Stimulated activated CD4-positive, alpha-beta T cell treated with anti-CD3 and anti-CD28 coated beads, Interleukin-4, amount 100 ng/mL, for 1 hour (primary cell): ENCODE measurements around the gene SCLY.
"Not testable (repeated sequence)": the region's sequence is repeated elsewhere in the genome, so short reads cannot be mapped to it uniquely, and the experiment has no call there.

Source experiments
- DNase-seq: peaks from one replicate; pipeline ENCODE4 v3.0.0-alpha.2; 2020

The SCLY gene

GRCh38 chr2:238114851-238115660 is 54.3 kb downstream of the SCLY start:
- DNase-seq: peak; percentile 1

GRCh38 chr2:238115709-238116108 is 54.9 kb downstream of the SCLY start:
- not testable (repeated sequence) for DNase-seq

GRCh38 chr2:238116298-238117198 is 55.7 kb downstream of the SCLY start:
- DNase-seq: no peak

- no peak for DNase-seq
Observed at GRCh38 chr2:238117199-238118154, 56.7 kb downstream of the SCLY start.

GRCh38 chr2:238119756-238120462 is 59.1 kb downstream of the SCLY start:
- no peak for DNase-seq

- DNase-seq: no peak
Observed at GRCh38 chr2:238120463-238121298, 59.9 kb downstream of the SCLY start.

- no peak for DNase-seq
Observed at GRCh38 chr2:238121511-238122286, 60.9 kb downstream of the SCLY start.

GRCh38 chr2:238122287-238123217 is 61.8 kb downstream of the SCLY start:
- no peak for DNase-seq

GRCh38 chr2:238123218-238123971 is 62.6 kb downstream of the SCLY start:
- DNase-seq: no peak

GRCh38 chr2:238123991-238124470 is 63.2 kb downstream of the SCLY start:
- no peak for DNase-seq

GRCh38 chr2:238124488-238125126 is 63.8 kb downstream of the SCLY start:
- DNase-seq: no peak

GRCh38 chr2:238125127-238125885 is 64.5 kb downstream of the SCLY start:
- no peak for DNase-seq

- DNase-seq: no peak
Observed at GRCh38 chr2:238126338-238126737, 65.5 kb downstream of the SCLY start.

GRCh38 chr2:238126775-238127164 is 66.0 kb downstream of the SCLY start:
- no peak for DNase-seq

- DNase-seq: no peak
Observed at GRCh38 chr2:238127165-238128060, 66.6 kb downstream of the SCLY start.

GRCh38 chr2:238128061-238128440 is 67.2 kb downstream of the SCLY start:
- DNase-seq: no peak
